NCI-H1105 treated with DMSO at 0.1 percent for 48 hours (cell line): ENCODE data around the gene DSCAM.
"Not testable (repeated sequence)": the region's sequence is repeated elsewhere in the genome, so short reads cannot be mapped to it uniquely, and the experiment has no call there.

Source experiments
- DNase-seq: peaks from one replicate; lab custom pipeline; 2025; lab: John Stamatoyannopoulos, UW

Gene DSCAM

GRCh38 chr21:40846587-40847411, at the start of gene DSCAM:
DSCAM (minus strand) TSS chr21:40847158; CDS start chr21:40846661, 497 bp downstream.
- peak; percentile 70 for DNase-seq

- DNase-seq = not testable (repeated sequence)
Measured at GRCh38 chr21:40895697-40896096, 48.7 kb upstream of the DSCAM start.

GRCh38 chr21:40886931-40887330, 40.0 kb upstream of the DSCAM start:
- no peak for DNase-seq

- DNase-seq = no peak
Measured at GRCh38 chr21:40886006-40886405, 39.0 kb upstream of the DSCAM start.

- no peak for DNase-seq
Measured at GRCh38 chr21:40882192-40882915, 35.4 kb upstream of the DSCAM start.

GRCh38 chr21:40881767-40882166, 34.8 kb upstream of the DSCAM start:
- DNase-seq = no peak

- DNase-seq = no peak
Measured at GRCh38 chr21:40871099-40871498, 24.1 kb upstream of the DSCAM start.

GRCh38 chr21:40863839-40864238, 16.9 kb upstream of the DSCAM start:
- no peak for DNase-seq

- DNase-seq = no peak
Measured at GRCh38 chr21:40858517-40858916, 11.6 kb upstream of the DSCAM start.

- no peak for DNase-seq
Measured at GRCh38 chr21:40853956-40854688, 7.2 kb upstream of the DSCAM start.

GRCh38 chr21:40852563-40852962, 5.6 kb upstream of the DSCAM start:
- DNase-seq = no peak

GRCh38 chr21:40851749-40852148, 4.8 kb upstream of the DSCAM start:
- no peak for DNase-seq

GRCh38 chr21:40850071-40850470, 3.1 kb upstream of the DSCAM start:
- DNase-seq = no peak

GRCh38 chr21:40847951-40848350, 993 bp upstream of the DSCAM start:
- DNase-seq = peak; percentile 32

- DNase-seq = peak; percentile 67
Measured at GRCh38 chr21:40846103-40846502, 855 bp downstream of the DSCAM start.

GRCh38 chr21:40845441-40845995, 1.4 kb downstream of the DSCAM start:
- DNase-seq = peak; percentile 41

- peak; percentile 14 for DNase-seq
Measured at GRCh38 chr21:40844935-40845334, 2.0 kb downstream of the DSCAM start.

- DNase-seq = peak; percentile 40
Measured at GRCh38 chr21:40842197-40842552, 4.8 kb downstream of the DSCAM start.

GRCh38 chr21:40841524-40842196, 5.3 kb downstream of the DSCAM start:
- DNase-seq = peak; percentile 95

- DNase-seq = peak; percentile 57
Measured at GRCh38 chr21:40840401-40841125, 6.4 kb downstream of the DSCAM start.

- no peak for DNase-seq
Measured at GRCh38 chr21:40839521-40839920, 7.4 kb downstream of the DSCAM start.
